NCI-H82 (cell line): ENCODE results near the gene MMS19.
"Not testable (repeated sequence)": the region's sequence is repeated elsewhere in the genome, so short reads cannot be mapped to it uniquely, and the experiment has no call there.

Source experiments
- DNase-seq: peaks from one replicate; lab custom pipeline; 2025; lab: John Stamatoyannopoulos, UW

MMS19 gene

GRCh38 chr10:97423757-97424098, 74.5 kb downstream of the MMS19 start:
- not testable (repeated sequence) for DNase-seq

GRCh38 chr10:97416565-97416964, 81.7 kb downstream of the MMS19 start:
- DNase-seq, result no peak

GRCh38 chr10:97412891-97413304, 85.3 kb downstream of the MMS19 start:
- DNase-seq, result no peak

GRCh38 chr10:97411406-97411805, 86.8 kb downstream of the MMS19 start:
- no peak for DNase-seq

GRCh38 chr10:97408496-97408992, 89.7 kb downstream of the MMS19 start:
- DNase-seq, result no peak
